IPS-18c (cell line): Measurements from ENCODE around the gene PAM.
"Not testable (repeated sequence)": the region's sequence is repeated elsewhere in the genome, so short reads cannot be mapped to it uniquely, and the experiment has no call there.

Experiments
- H3K4me3 ChIP-seq: 2 replicates; pipeline ENCODE4 v1.7.0; 2013; ENCODE audit warnings: low read depth, mild to moderate bottlenecking, low read length, moderate library complexity; ENCODE audit not compliant: insufficient read depth
- H3K9me3 ChIP-seq: one replicate; pipeline ENCODE4 v1.6.1; 2013; ENCODE audit warnings: mild to moderate bottlenecking, low read length, moderate library complexity; ENCODE audit not compliant: control insufficient read depth, insufficient read depth

Gene PAM

DNA sequence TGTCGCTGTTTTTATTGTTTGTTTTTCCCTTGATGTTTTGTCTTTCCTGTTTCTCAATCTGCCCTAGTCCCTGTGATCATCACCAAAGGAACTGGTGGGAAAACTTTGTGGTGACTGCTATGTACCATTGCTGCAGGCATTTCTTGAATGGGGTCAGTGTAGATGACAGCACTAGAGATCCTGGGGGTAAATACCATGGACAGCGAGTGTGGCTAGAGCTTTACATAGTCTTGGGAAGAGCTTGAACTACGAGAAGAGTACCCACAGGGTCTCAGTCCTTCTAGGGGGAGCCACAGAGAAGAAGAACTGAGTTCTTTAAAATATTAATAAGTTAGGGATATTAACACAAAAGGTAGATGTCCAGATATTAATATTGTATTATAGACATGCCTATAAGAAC lies 138.8 kb downstream of the PAM start:
- Histone ChIP-seq H3K9me3 (peaks cover 3% of the 10 kb centered on the region), H3K4me3 (no peak overlapping the region)

- Histone ChIP-seq H3K9me3 (peaks cover 3% of the 10 kb centered on the region), H3K4me3 (no peak overlapping the region)
Measured at GRCh38 chr5:102895234-102895633, 140.1 kb downstream of the PAM start.

GRCh38 chr5:102895976-102896375 lies 140.9 kb downstream of the PAM start:
- peaks cover 3% of the 10 kb centered on the region for H3K9me3 ChIP-seq
- no peak overlapping the region for H3K4me3 ChIP-seq

DNA sequence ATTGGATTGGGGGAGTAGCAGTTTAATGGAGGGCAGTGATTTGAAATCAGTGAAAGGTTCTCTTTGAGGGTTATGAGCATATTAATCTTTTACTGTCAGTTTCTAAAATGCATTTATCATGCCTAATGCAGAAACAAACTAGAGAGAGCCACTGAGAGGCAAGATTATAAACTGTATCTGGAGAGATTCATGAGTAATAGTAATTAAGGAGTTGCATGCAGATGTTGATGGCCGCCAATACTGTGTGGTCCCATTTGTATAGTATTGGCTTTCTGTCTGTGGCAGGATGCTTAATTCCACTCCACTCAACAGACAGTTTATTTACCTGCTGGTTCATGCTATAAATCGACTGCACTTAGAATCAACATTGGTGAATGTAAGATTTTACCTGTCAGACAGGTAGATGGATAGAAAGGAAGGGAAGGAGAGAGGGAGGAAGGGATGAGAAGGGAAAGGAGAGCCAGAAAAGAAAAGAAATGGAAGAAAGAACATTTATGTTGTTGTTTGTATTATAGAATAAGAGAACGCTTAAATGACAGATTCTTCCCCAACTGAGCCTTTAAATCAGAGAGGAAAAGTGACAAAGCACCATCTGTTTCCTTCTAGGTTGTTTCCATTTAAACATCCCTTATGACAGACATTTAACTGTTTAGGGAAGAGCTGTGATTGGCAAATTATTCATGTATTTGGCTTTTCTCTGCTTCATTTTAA lies 146.5 kb downstream of the PAM start:
- Histone ChIP-seq H3K4me3 (no peak overlapping the region), H3K9me3 (peaks cover 3% of the 10 kb centered on the region)

DNA sequence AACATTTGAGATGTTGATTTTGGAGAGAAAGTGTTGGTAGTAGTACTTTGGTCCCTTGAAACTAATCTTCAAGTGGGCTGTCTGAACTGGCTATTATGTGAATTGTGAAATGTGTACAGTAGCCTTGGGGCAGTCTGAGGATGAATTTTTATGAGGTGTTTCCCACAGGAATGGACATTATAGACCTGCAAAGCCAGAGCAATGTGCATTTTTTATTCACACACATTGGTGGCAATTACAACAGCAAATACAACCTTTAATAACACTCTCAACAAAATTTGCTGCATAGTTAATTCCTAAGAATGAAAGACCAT lies 147.0 kb downstream of the PAM start:
- Histone ChIP-seq H3K4me3 (no peak overlapping the region), H3K9me3 (peaks cover under 1% of the 10 kb centered on the region)

DNA sequence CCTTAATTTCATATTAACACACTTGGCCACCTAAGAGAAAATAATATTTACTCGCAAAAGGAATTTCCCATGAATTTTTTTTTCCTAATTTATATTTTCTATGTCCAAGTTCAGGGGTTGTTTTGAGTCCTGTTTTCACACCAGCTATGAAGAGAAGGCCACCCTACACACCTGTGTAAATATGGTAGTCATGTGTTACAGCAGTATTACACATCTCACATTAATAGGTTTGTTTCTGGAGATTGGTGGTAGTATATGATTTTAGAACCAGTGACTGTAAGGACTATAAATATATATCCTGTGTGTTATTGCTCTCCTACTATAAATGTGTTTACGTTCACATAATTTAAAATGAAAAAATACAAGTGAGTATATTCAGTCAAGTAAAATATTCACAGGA lies 147.5 kb downstream of the PAM start:
- H3K4me3 ChIP-seq: no peak overlapping the region
- no peaks in the 10 kb centered on the region for H3K9me3 ChIP-seq

- H3K9me3 ChIP-seq: no peaks in the 10 kb centered on the region
- H3K4me3 ChIP-seq: no peak overlapping the region
Measured at GRCh38 chr5:102903074-102903871, 148.2 kb downstream of the PAM start.

DNA sequence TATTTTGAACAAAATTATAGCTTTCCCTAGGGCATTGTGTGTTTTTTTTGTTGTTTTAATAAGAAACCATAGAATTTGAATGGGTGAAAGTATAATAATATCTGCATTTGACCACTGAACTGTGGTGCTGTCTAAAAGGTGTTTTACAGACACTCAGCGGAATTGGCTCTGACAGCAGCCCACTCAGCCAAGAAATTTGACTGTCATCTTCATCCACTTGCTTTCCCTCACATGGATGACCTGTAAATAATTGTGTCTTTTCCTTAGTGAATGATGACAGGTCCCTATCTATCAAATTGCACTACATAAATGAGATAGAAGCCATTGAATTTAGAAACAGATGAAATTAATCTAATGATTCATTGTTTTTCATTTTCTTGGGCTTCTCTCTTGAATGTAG lies 150.0 kb downstream of the PAM start:
- Histone ChIP-seq H3K4me3 (no peak overlapping the region), H3K9me3 (no peaks in the 10 kb centered on the region)

GRCh38 chr5:102907099-102907498 lies 152.0 kb downstream of the PAM start:
- H3K4me3 ChIP-seq, H3K9me3 ChIP-seq: not testable (repeated sequence)

GRCh38 chr5:102910240-102911226 lies 155.4 kb downstream of the PAM start:
- Histone ChIP-seq H3K9me3 (no peaks in the 10 kb centered on the region), H3K4me3 (no peak overlapping the region)

GRCh38 chr5:102911973-102912372 lies 156.9 kb downstream of the PAM start:
- H3K4me3 ChIP-seq: no peak overlapping the region
- H3K9me3 ChIP-seq: no peaks in the 10 kb centered on the region

DNA sequence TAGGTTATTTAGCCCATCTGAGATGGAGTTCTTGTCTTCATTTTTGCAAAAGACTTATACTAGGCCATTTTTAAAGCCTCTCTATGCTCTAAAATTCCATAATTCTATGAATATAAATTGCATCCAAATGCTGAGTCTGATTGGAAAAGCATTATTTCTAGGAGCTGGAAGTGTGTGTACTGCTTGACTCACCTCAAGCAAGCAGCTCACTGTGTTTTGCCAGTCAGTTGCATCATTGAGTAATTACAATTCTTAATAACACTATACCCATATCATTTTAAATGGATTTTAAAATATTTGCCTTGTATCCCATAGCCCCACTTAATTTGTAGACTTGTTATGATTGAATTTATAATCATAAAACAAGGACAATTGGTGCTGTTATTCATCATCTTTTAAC lies 161.0 kb downstream of the PAM start:
- Histone ChIP-seq H3K9me3 (no peaks in the 10 kb centered on the region), H3K4me3 (no peak overlapping the region)

- Histone ChIP-seq H3K9me3 (no peaks in the 10 kb centered on the region), H3K4me3 (no peak overlapping the region)
Measured at GRCh38 chr5:102918986-102919610, 164.0 kb downstream of the PAM start.

DNA sequence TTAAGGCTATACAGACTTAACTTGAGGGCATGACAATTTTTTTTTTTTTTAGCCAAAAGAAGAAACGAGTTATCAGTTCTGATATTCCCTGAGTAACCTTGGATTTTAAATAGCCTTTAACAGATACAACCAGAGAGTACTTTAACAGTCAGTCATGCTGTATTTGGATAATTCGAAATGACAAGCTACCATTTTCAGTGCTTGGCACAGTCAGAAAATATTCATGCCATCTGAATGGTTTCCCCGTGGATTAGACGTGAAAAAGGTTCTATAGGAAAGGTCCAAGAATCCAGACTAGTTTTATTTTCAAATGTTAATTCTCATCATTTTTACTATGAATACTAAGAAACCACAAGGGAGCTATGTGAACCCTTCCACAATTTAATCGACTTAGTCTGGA lies 165.7 kb downstream of the PAM start:
- no peaks in the 10 kb centered on the region for H3K9me3 ChIP-seq
- H3K4me3 ChIP-seq: no peak overlapping the region

DNA sequence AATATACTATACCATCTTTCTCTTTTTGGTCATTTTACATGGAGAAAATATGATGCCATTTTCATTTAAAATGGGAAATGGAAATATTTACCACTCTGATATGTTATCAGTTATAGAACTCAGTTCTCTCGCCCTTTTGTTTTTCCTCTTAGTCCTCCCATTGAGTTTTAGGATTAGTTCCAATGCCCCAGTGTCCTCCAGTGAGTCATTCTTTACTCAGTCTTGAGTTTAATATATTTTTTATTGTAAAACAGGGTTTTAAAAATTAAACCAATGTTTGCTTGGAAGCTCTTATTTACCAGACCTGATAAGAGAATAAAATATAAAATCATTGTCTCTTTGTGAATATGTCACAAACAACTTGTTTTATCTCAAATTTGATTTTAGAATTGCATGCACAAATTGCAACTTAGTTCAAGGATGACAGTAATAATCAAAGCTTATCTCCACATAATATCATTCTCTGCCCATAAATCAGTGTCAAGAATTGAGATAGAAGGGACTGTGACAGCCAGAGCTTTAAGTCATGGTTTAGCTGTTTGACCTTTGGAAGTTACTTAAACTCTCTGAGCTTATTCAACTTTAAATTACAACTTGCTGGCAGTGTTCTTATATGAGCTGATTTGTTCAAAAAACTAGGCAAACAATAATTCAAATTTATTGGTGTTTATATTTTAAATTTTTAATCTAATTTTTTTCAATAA lies 166.4 kb downstream of the PAM start:
- Histone ChIP-seq H3K9me3 (no peaks in the 10 kb centered on the region), H3K4me3 (no peak overlapping the region)

GRCh38 chr5:102922111-102922720 lies 167.1 kb downstream of the PAM start:
- H3K4me3 ChIP-seq: no peak overlapping the region
- H3K9me3 ChIP-seq: no peaks in the 10 kb centered on the region
